ENCODE results near the gene C6orf89.
A peak's percentile ranks its signal among the peaks of the same experiment; 100 is the strongest.

Gene C6orf89

GRCh38 chr6:36852481-36853147, 33.1 kb upstream of the C6orf89 start:
- no peak for DNase-seq

GRCh38 chr6:36853325-36853724, 32.4 kb upstream of the C6orf89 start:
- DNase-seq, result peak; percentile 10

- no peak for DNase-seq
Measured at GRCh38 chr6:36855750-36856149, 30.0 kb upstream of the C6orf89 start.

- DNase-seq, result no peak
Measured at GRCh38 chr6:36856277-36856676, 29.5 kb upstream of the C6orf89 start.

GRCh38 chr6:36857325-36857724, 28.4 kb upstream of the C6orf89 start:
- no peak for DNase-seq

GRCh38 chr6:36858407-36858981, 27.3 kb upstream of the C6orf89 start:
- no peak for DNase-seq

GRCh38 chr6:36860126-36860525, 25.6 kb upstream of the C6orf89 start:
- no peak for DNase-seq

GRCh38 chr6:36862164-36862847, 23.4 kb upstream of the C6orf89 start:
- DNase-seq, result no peak

GRCh38 chr6:36862848-36863382, 22.8 kb upstream of the C6orf89 start:
- no peak for DNase-seq

GRCh38 chr6:36863670-36864540, 21.8 kb upstream of the C6orf89 start:
- DNase-seq, result no peak

GRCh38 chr6:36865835-36866234, 19.9 kb upstream of the C6orf89 start:
- DNase-seq, result peak; percentile 5

GRCh38 chr6:36867471-36868224, 18.1 kb upstream of the C6orf89 start:
- DNase-seq, result no peak

GRCh38 chr6:36871686-36872085, 14.1 kb upstream of the C6orf89 start:
- no peak for DNase-seq

GRCh38 chr6:36873115-36873514, 12.6 kb upstream of the C6orf89 start:
- DNase-seq, result no peak

- no peak for DNase-seq
Measured at GRCh38 chr6:36873612-36874442, 11.9 kb upstream of the C6orf89 start.

- peak; percentile 91 for DNase-seq
Measured at GRCh38 chr6:36874443-36875249, 11.1 kb upstream of the C6orf89 start, which contains the start of gene PPIL1. Gene PPIL1 (minus strand): TSS chr6:36874803. CDS start chr6:36874772, 31 bp downstream.

GRCh38 chr6:36875250-36875633, 10.5 kb upstream of the C6orf89 start:
- no peak for DNase-seq

GRCh38 chr6:36884610-36885009, 1.1 kb upstream of the C6orf89 start:
- no peak for DNase-seq

GRCh38 chr6:36886950-36887618, 1.3 kb downstream of the C6orf89 start:
- no peak for DNase-seq

All from CD4-positive, alpha-beta T cell treated with Interleukin-17A for 1 hour (primary cell).